H1 (cell line): Measurements from ENCODE around the gene ZNF284.

ENCODE experiments used
- ASH2L ChIP-seq: fragments of 200-600, 300-600 bp; sonication (generic); IDR thresholded peaks from one replicate; pipeline ENCODE4 v1.7.1; 2017; ENCODE audit warnings: low read length
- CTCF ChIP-seq, 3 experiments: IDR thresholded peaks; 1 replicate in 2 of 3; 2 replicates in 1 of 3; pipeline versions ENCODE4 v1.5.1 to v1.6.1; 2011; ENCODE audit warnings: low read length in 3 of 3, mild to moderate bottlenecking in 3 of 3, inconsistent platforms in 2 of 3, low read depth in 1 of 3, moderate library complexity in 1 of 3; ENCODE audit not compliant: insufficient read depth in 1 of 3; ENCODE audit errors: control extremely low read depth in 1 of 3
- EGR1 ChIP-seq: IDR thresholded peaks from 2 replicates; pipeline ENCODE4 v1.6.1; 2011; ENCODE audit warnings: low read depth, low read length, borderline replicate concordance
- EP300 ChIP-seq, 2 experiments: IDR thresholded peaks; 1 replicate in 1 of 2; 2 replicates in 1 of 2; pipeline ENCODE4 v1.6.1; 2011 to 2012; ENCODE audit warnings: low read depth in 2 of 2, low read length in 2 of 2, mild to moderate bottlenecking in 2 of 2, borderline replicate concordance in 1 of 2, inconsistent platforms in 1 of 2, moderate library complexity in 1 of 2
- EZH2 ChIP-seq: fragments of 200-600 bp; sonication (generic); IDR thresholded peaks from 2 replicates; pipeline ENCODE4 v1.7.1; 2012; ENCODE audit warnings: low read depth, mild to moderate bottlenecking, moderate library complexity, low read length, inconsistent platforms; ENCODE audit not compliant: severe bottlenecking
- HDAC6 ChIP-seq: IDR thresholded peaks from one replicate; pipeline ENCODE4 v1.7.1; 2012; ENCODE audit warnings: low read depth, mild to moderate bottlenecking, inconsistent platforms, low read length, moderate library complexity
- NRF1 ChIP-seq: IDR thresholded peaks from 2 replicates; pipeline ENCODE4 v1.6.1; 2011; ENCODE audit warnings: mild to moderate bottlenecking, low read depth, low read length, improper control_type of control experiment
- POLR2A ChIP-seq, 2 experiments: IDR thresholded peaks; 1 replicate in 1 of 2; 2 replicates in 1 of 2; pipeline ENCODE4 v1.6.1; 2011; ENCODE audit warnings: low read depth in 2 of 2, low read length in 2 of 2, mild to moderate bottlenecking in 2 of 2; ENCODE audit errors: control extremely low read depth in 1 of 2
- POLR2AphosphoS5 ChIP-seq: IDR thresholded peaks from 2 replicates; pipeline ENCODE4 v1.6.1; 2011; ENCODE audit warnings: low read depth, low read length
- RAD21 ChIP-seq, 2 experiments: IDR thresholded peaks in 1 of 2; conservative IDR thresholded peaks in 1 of 2; 2 replicates each; pipeline ENCODE4 v1.6.1; 2011; ENCODE audit warnings: low read depth in 2 of 2, low read length in 2 of 2, improper control_type of control experiment in 1 of 2, inconsistent platforms in 1 of 2, mild to moderate bottlenecking in 1 of 2, moderate library complexity in 1 of 2
- RNF2 ChIP-seq: fragments of 200-900, 300-1000 bp; sonication (generic); IDR thresholded peaks from 2 replicates; pipeline ENCODE4 v1.7.1; 2016; ENCODE audit warnings: borderline replicate concordance, low read depth, mild to moderate bottlenecking, antibody characterized with exemption, low read length; ENCODE audit not compliant: poor library complexity, severe bottlenecking; ENCODE audit errors: missing control alignments
- RXRA ChIP-seq: IDR thresholded peaks from 2 replicates; pipeline ENCODE4 v1.6.1; 2011; ENCODE audit warnings: low read depth, mild to moderate bottlenecking, low read length, moderate library complexity; ENCODE audit not compliant: insufficient read depth
- SIN3A ChIP-seq, 2 experiments: IDR thresholded peaks in 1 of 2; conservative IDR thresholded peaks in 1 of 2; 2 replicates each; pipeline ENCODE4 v1.6.1; 2011 to 2012; ENCODE audit warnings: low read length in 2 of 2, improper control_type of control experiment in 1 of 2, low read depth in 1 of 2, mild to moderate bottlenecking in 1 of 2
- SUZ12 ChIP-seq: fragments of 200-600 bp; sonication (generic); IDR thresholded peaks from 2 replicates; pipeline ENCODE4 v1.6.1; 2012; ENCODE audit warnings: mild to moderate bottlenecking, inconsistent platforms, low read length, moderate library complexity, mixed read lengths

DNA sequence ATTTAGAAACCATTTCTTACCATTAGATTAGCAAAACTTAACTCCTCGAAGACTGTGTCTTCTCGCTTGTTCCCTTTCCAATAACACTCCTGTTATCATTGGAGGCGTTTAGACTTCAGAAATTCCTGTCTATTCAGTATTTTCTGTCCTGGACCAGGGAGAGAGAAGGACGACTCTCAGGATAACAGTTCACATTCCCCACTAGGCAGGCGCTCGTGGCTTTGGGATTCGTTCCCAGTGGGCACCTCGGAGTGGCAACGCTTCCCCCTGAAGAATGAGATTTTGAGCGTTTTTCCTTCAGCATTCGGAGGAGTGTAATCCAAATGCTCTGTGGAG is 40.8 kb downstream of the ZNF284 start:
- TF ChIP-seq POLR2A (IDR thresholded peaks at IDR 0.05; ENCODE audit: control extremely low read depth in 1 of 2, low read depth in 2 of 2, low read length in 2 of 2) (no peak; a peak in 1 of 3 replicates), POLR2AphosphoS5 (no peak; the same call in 1 of the 2 replicates), ASH2L (no peak), RAD21 (IDR thresholded peaks at IDR 0.05 in 1 of 2, conservative IDR thresholded peaks at IDR 0.05 in 1 of 2; ENCODE audit: low read depth in 2 of 2, low read length in 2 of 2) (no peak), CTCF (IDR thresholded peaks at IDR 0.05; ENCODE audit: control extremely low read depth in 1 of 3, insufficient read depth in 1 of 3, low read depth in 1 of 3, low read length in 3 of 3) (no peak), NRF1 (no peak), SUZ12 (no peak), HDAC6 (no peak), EP300 (IDR thresholded peaks at IDR 0.05; ENCODE audit: borderline replicate concordance in 1 of 2, low read depth in 2 of 2, low read length in 2 of 2) (no peak), EGR1 (no peak), SIN3A (conservative IDR thresholded peaks at IDR 0.05 in 1 of 2, IDR thresholded peaks at IDR 0.05 in 1 of 2; ENCODE audit: low read depth in 1 of 2, low read length in 2 of 2) (no peak), RNF2 (no peak), RXRA (no peak), EZH2 (no peak)
